NCI-H1436 (cell line): ENCODE results near the gene HEYL.

Experiments
- DNase-seq: peaks from one replicate; lab custom pipeline; 2025; lab: John Stamatoyannopoulos, UW

The HEYL gene

GRCh38 chr1:39639305-39640130 is at the start of gene HEYL:
TSS of gene HEYL (minus strand) at chr1:39639643. CDS start at chr1:39639625, 18 bp downstream.
- DNase-seq, result peak; percentile 70

DNA sequence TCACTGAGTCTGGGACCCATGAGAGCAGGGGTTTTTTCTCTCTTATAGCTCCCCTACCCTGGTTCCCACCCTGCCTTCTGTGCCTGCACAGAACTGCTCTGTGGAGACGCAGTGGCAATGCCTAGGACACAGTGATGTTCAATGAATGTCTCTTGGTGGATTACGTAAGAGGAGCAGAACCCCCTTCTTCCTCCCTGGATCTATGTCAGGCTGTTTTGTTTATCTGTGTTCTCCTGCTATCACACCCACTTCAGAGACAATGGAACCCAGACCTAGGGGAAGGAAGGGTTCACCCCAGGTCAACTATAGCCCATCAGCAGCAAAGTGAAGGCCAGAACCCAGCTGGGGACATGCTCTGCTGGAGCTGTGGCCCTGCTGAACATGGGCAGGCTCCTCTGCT is 49.8 kb upstream of the HEYL start:
- DNase-seq, result no peak

- DNase-seq, result no peak
Measured at GRCh38 chr1:39688706-39689105, 49.3 kb upstream of the HEYL start.

DNA sequence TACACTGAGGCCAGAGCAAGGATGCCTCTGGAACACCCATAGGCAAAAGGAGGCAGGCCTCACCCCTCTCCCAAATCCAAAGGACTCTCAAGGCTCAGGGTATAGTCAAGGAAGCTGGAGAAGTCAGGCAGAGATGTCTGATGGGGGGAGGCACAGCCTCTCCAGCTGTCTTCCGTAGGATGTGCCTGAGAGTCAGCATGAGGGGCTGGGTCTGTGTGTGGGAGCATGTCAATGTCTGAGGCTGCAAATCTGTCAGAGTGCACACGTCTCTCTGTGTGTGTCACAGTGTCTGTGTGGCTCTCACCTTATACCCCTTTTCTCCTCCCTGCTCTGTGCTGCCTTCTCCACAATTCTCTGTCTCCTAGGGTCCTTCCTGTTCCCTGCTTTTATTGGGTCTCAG is 47.8 kb upstream of the HEYL start:
- DNase-seq, result no peak

DNA sequence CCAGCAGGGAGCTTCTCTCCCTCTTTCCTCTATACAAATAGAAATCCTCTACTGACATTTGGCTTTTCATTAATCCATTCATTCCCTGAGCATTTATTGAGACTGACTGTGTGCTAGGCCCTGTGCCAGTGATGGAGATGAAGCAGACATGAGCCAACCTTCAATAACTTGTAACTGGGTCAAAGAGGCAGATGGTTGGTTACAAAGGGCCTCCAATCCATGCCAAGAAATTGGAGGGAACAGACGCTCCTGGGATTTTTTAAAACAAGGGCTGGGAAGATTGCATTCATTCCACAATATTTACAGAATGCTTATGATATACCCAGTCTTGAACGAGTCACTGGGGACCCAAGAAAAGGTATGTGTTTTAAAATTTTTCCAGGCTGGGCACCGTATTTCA is 45.6 kb upstream of the HEYL start:
- no peak for DNase-seq

- DNase-seq, result no peak
Measured at GRCh38 chr1:39684313-39684664, 44.8 kb upstream of the HEYL start.

- DNase-seq, result no peak
Measured at GRCh38 chr1:39683591-39684312, 44.3 kb upstream of the HEYL start.

- DNase-seq, result no peak
Measured at GRCh38 chr1:39681999-39682398, 42.6 kb upstream of the HEYL start.

- DNase-seq, result no peak
Measured at GRCh38 chr1:39681294-39681693, 41.9 kb upstream of the HEYL start.

DNA sequence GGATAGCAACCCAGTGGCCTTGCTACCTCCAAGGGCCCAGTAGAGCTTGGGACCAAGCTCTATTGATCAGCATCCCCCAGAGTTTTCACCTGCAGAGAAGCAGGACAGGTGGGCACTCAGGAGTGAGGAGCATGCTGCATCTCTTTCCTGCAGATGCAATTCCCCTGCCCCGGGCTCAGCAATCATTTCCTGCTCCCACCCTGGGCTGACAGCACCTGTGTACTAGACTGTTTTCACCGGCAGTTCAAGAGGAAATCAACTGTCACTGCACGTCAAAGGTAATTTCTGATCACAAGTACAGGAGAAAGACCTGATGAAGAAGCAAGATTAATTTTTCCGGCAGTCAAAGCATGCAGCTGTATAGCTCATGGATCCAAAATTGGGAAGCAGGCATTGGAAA is 41.3 kb upstream of the HEYL start:
- DNase-seq, result no peak

DNA sequence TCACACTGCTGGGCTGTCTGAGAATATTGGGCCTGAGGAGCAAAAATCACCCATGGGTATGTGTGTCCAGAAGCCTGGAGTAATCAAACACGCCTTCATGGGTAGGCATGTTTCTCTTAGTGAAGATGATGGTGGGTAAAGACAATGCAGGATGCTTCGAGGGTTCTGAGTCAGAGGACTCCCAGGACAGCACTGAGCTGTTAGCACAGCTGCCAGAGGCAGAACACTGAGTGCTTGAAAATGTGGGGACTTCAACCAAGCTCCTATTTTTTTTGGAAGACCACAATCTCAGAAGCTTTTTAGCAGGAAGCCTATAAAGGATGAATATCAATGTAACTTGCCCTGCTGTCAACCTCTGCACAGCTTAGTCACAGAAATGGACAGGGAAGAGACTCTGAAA is 40.4 kb upstream of the HEYL start:
- no peak for DNase-seq

- no peak for DNase-seq
Measured at GRCh38 chr1:39678889-39679288, 39.4 kb upstream of the HEYL start.

GRCh38 chr1:39677645-39678044 is 38.2 kb upstream of the HEYL start:
- no peak for DNase-seq

DNA sequence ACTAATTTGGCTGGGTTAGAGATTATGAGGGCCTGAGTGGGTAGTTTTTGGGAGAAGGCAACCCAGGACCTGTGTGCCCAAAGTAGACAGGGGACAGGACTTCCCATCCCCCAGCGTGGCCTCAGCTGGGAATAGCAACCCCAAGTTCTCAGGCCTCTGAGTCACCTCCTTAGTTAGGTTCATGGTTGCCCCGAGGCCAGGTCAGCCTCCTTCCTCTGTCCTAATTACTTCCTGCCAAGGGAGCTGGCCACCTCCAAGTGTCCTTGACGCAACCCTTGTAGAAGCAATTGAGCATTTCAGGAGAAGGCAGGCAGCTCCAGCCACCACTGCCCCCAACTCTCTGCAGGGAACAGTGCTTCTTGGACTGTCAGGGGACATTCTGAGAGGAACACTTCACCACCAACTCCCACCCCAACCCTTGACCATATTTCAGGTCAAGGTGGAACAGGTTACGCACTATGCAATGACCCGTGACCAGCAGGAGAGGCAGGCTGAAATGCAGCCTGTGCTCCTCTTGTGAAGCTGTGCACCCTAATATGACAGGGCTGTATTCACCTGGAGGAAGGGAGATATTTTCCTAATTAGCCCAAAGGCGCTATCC is 37.6 kb upstream of the HEYL start:
- DNase-seq, result no peak

DNA sequence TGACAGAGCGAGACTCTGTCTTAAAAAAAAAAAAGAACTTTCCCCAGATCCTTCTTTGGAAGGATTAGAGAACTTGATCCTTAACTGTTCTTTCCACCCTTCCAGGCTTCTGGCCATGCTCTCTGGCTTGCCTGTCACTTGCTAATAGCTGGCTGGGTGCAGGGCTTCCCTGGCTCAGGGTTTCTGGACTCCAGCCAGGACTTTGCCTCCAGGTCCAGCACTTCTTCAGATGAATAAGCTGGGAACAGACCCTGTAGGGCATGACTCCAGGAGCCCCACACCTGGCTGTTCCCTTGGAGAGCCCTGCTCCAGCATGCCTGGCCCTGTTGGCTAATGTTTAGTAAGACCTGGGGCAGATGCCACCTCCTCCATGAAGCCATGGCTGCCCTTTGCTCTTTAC is 35.8 kb upstream of the HEYL start:
- DNase-seq, result no peak

DNA sequence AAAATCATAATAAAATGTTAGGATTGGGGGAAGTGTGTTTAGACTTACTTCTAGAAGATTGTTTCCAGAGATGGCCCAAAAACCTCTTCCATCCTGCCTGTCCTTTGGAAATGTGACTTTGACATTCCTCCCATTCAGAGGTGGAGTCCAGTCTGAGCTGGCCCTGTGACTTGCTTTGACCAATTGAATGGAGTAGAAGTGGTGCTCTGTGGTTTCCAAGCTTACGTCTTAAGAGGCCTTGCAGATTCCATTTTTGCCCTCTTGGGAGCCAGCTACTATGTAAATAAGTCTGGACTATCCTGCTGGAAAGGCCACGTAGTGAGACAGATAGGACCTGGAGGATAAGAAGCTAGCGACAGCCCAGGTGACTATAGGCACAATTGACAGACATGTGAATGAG is 33.8 kb upstream of the HEYL start:
- DNase-seq, result no peak

- DNase-seq, result no peak
Measured at GRCh38 chr1:39672551-39672947, 33.1 kb upstream of the HEYL start.

GRCh38 chr1:39671793-39672550 is 32.5 kb upstream of the HEYL start, which contains the start of gene NT5C1A:
TSS of gene NT5C1A (minus strand) at chr1:39672107. CDS start at chr1:39672038, 69 bp downstream.
- no peak for DNase-seq

- DNase-seq, result no peak
Measured at GRCh38 chr1:39671433-39671792, 32.0 kb upstream of the HEYL start.

DNA sequence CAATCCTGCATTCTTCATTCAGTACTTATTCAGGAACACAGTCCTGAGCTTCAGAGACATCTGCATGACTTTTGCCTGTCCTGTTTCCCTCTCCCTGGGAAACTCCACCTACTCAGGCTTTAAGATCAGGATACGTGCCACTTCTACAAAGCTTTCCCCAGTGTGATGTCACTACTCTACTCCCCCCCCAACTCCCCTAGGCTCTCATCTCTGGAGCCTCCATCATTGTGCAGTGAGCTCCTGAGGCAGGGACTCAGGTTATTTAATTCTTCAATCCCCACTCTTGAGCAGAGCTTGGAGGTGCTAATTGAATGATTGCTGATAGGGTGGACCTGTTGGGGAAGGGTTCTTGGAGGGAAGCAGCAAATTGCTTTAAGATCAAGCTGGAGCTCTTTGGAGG is 31.2 kb upstream of the HEYL start:
- DNase-seq, result no peak

DNA sequence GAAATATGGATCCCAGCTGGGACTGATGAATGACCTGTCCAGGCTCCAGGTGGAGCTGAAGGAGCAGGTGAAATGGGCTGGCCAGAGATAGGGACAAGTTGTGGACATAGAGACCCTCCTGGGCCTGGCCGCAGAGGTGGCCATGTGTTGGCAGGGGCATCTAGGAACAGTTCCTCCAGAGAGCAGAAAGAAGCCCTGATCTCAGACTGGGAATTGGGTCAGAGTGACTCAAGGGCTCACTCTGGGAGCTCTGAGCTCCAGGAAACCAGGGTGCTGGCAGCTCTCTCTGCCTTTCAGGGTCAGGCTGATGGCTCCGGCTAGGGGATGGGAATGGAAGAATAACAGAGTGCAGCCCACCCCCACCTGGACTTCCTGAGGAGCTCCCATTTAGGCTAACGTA is 29.5 kb upstream of the HEYL start:
- DNase-seq, result no peak

DNA sequence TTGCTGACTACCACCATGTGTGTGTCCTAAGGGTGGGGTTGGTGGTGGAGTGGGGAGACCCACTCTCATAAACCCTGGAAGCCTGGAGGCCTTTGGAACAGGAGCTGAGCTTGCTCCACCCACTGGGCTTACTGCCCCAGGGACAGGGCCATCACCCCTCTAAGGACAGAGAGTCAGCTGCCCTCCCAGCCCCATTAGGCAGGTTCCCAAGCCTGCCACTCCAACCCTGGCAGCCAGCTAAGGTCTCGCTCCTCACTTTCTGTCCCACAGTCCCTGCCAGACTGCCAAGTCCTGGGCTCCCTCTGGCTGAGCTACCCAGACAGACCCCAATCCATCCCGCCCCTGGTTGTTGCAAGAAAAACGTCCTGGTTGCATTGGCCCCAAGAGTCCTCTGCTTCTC is 28.7 kb upstream of the HEYL start:
- DNase-seq, result no peak

DNA sequence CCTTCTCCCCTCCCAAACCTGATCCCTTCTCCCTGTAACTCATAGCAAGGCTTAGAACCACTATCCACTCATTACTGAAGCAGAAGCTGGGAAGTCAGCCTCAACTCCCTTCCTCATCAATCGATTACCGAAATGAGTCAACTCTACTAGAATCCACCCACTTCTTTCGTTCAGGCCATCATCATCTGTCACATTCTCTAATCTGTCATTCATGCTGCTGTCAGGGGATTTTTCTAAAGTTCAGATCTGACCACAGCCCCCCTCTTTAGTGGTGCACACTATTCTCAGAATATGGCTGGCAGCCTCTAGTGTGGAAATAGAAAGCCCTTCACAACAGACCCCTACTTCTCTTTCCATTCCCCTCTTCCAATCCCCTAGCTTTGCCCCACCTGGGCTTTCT is 27.3 kb upstream of the HEYL start:
- DNase-seq, result no peak
